Measurements from ENCODE around the gene EFCAB6. TPM values are rescaled to one million over a fixed set of nuclear protein-coding genes. Genes with fewer than 3 reads are reported as not detected.

The EFCAB6 gene
- total RNA-seq, 1 donor from 2014 or later = 1.5 TPM

GRCh38 chr22:43504068-43504467 is 308.0 kb downstream of the EFCAB6 start:
- Mint-ChIP-seq H3K4me1 (no peaks in the 10 kb centered on the region), H3K27ac (ENCODE audit: unreplicated experiment) (no peak overlapping the region), H3K36me3 (ENCODE audit: low read depth) (no peaks in the 10 kb centered on the region), H3K27me3 (ENCODE audit: low read depth) (no peaks in the 10 kb centered on the region), H3K9me3 (no peaks in the 10 kb centered on the region), H3K4me3 (no peak overlapping the region)
- DNase-seq (ENCODE audit: low read depth, low spot score) = no peak
- no peak for TF ChIP-seq CTCF (conservative IDR thresholded peaks at IDR 0.05)

- no peaks in the 10 kb centered on the region for H3K36me3 Mint-ChIP-seq (ENCODE audit: low read depth)
- DNase-seq (ENCODE audit: low read depth, low spot score) = no peak
- H3K27me3 Mint-ChIP-seq (ENCODE audit: low read depth) = no peaks in the 10 kb centered on the region
- peaks cover 1% of the 10 kb centered on the region for H3K9me3 Mint-ChIP-seq
- no peaks in the 10 kb centered on the region for H3K4me1 Mint-ChIP-seq
- no peak overlapping the region for H3K4me3 Mint-ChIP-seq
- no peak for TF ChIP-seq CTCF (conservative IDR thresholded peaks at IDR 0.05)
- H3K27ac Mint-ChIP-seq (ENCODE audit: unreplicated experiment) = no peak overlapping the region
These were observed 309.7 kb downstream of the EFCAB6 start for GRCh38 chr22:43502306-43502874.

GRCh38 chr22:43501878-43502277 is 310.2 kb downstream of the EFCAB6 start:
- TF ChIP-seq CTCF (conservative IDR thresholded peaks at IDR 0.05) = no peak
- H3K36me3 Mint-ChIP-seq (ENCODE audit: low read depth) = no peaks in the 10 kb centered on the region
- H3K27ac Mint-ChIP-seq (ENCODE audit: unreplicated experiment) = no peak overlapping the region
- H3K9me3 Mint-ChIP-seq = peaks cover 6% of the 10 kb centered on the region
- no peak overlapping the region for H3K4me3 Mint-ChIP-seq
- no peaks in the 10 kb centered on the region for H3K4me1 Mint-ChIP-seq
- H3K27me3 Mint-ChIP-seq (ENCODE audit: low read depth) = no peaks in the 10 kb centered on the region
- no peak for DNase-seq (ENCODE audit: low read depth, low spot score)

- Mint-ChIP-seq H3K27ac (ENCODE audit: unreplicated experiment) (no peak overlapping the region), H3K4me1 (no peaks in the 10 kb centered on the region), H3K36me3 (ENCODE audit: low read depth) (no peaks in the 10 kb centered on the region), H3K9me3 (peaks cover 6% of the 10 kb centered on the region), H3K27me3 (ENCODE audit: low read depth) (no peaks in the 10 kb centered on the region), H3K4me3 (no peak overlapping the region)
- DNase-seq (ENCODE audit: low read depth, low spot score) = no peak
- no peak for TF ChIP-seq CTCF (conservative IDR thresholded peaks at IDR 0.05)
These were observed 311.0 kb downstream of the EFCAB6 start for GRCh38 chr22:43500792-43501785.

- no peak overlapping the region for H3K4me3 Mint-ChIP-seq
- TF ChIP-seq CTCF (conservative IDR thresholded peaks at IDR 0.05) = no peak
- no peaks in the 10 kb centered on the region for H3K4me1 Mint-ChIP-seq
- peaks cover 8% of the 10 kb centered on the region for H3K9me3 Mint-ChIP-seq
- no peak overlapping the region for H3K27ac Mint-ChIP-seq (ENCODE audit: unreplicated experiment)
- H3K27me3 Mint-ChIP-seq (ENCODE audit: low read depth) = no peaks in the 10 kb centered on the region
- no peaks in the 10 kb centered on the region for H3K36me3 Mint-ChIP-seq (ENCODE audit: low read depth)
- DNase-seq (ENCODE audit: low read depth, low spot score) = no peak
These were observed 313.2 kb downstream of the EFCAB6 start for GRCh38 chr22:43498856-43499253.
